Subcutaneous abdominal adipose tissue (tissue), 5 donors: ENCODE measurements around the gene GJD2.

Experiments
- H3K27ac ChIP-seq: one replicate; pipeline ENCODE4 v1.7.0; 2013; ENCODE audit warnings: low read depth, mild to moderate bottlenecking, inconsistent platforms, low read length, moderate library complexity
- H3K27me3 ChIP-seq, 5 donors: one replicate each; pipeline ENCODE4 v1.7.0; 2013; ENCODE audit warnings: low read length in 5 of 5, inconsistent platforms in 1 of 5; ENCODE audit not compliant: control insufficient read depth in 5 of 5, insufficient read depth in 4 of 5
- H3K36me3 ChIP-seq, 5 donors: one replicate each; pipeline ENCODE4 v1.7.0; 2013; ENCODE audit warnings: low read length in 5 of 5; ENCODE audit not compliant: control insufficient read depth in 5 of 5, insufficient read depth in 5 of 5
- H3K4me1 ChIP-seq, 5 donors: one replicate each; pipeline ENCODE4 v1.7.0; 2013; ENCODE audit warnings: low read length in 5 of 5, mild to moderate bottlenecking in 3 of 5, moderate library complexity in 1 of 5; ENCODE audit not compliant: control insufficient read depth in 5 of 5, insufficient read depth in 5 of 5
- H3K4me3 ChIP-seq, 5 donors: one replicate each; pipeline ENCODE4 v1.7.0; 2013; ENCODE audit warnings: low read length in 5 of 5, low read depth in 1 of 5
- H3K9ac ChIP-seq, 5 donors: one replicate each; pipeline ENCODE4 v1.7.0; 2013; ENCODE audit warnings: low read length in 5 of 5, mild to moderate bottlenecking in 4 of 5, moderate library complexity in 3 of 5
- H3K9me3 ChIP-seq, 5 donors: one replicate each; pipeline ENCODE4 v1.7.0; 2013; ENCODE audit warnings: low read length in 5 of 5; ENCODE audit not compliant: control insufficient read depth in 5 of 5
- donor health status: healthy.
- donor health status: healthy.
- donor health status: healthy.
- donor health status: healthy.
- donor health status: healthy.

The GJD2 gene

GRCh38 chr15:34793901-34794300, 39.1 kb upstream of the GJD2 start:
- Histone ChIP-seq H3K36me3 (no peaks in the 10 kb centered on the region), H3K4me3 (no peak overlapping the region), H3K9ac (no peak overlapping the region), H3K27ac (no peak overlapping the region), H3K9me3 (no peaks in the 10 kb centered on the region), H3K4me1 (peaks cover 0 to 7% (median 5%) of the 10 kb centered on the region in 5 donors), H3K27me3 (peaks cover 18 to 44% (median 40%) of the 10 kb centered on the region in 5 donors)

GRCh38 chr15:34793071-34793470, 38.3 kb upstream of the GJD2 start:
- no peaks in the 10 kb centered on the region for H3K9me3 ChIP-seq
- peaks cover 0 to 7% (median 5%) of the 10 kb centered on the region in 5 donors for H3K4me1 ChIP-seq
- H3K27ac ChIP-seq: no peak overlapping the region
- H3K4me3 ChIP-seq: no peak overlapping the region
- H3K9ac ChIP-seq: no peak overlapping the region
- H3K27me3 ChIP-seq: peaks cover 18 to 44% (median 36%) of the 10 kb centered on the region in 5 donors
- H3K36me3 ChIP-seq: no peaks in the 10 kb centered on the region

- Histone ChIP-seq H3K27ac (no peak overlapping the region), H3K9ac (no peak overlapping the region), H3K4me1 (peaks cover 0 to 7% (median 5%) of the 10 kb centered on the region in 5 donors), H3K36me3 (no peaks in the 10 kb centered on the region), H3K9me3 (no peaks in the 10 kb centered on the region), H3K27me3 (peaks cover 18 to 44% (median 30%) of the 10 kb centered on the region in 5 donors), H3K4me3 (no peak overlapping the region)
Observed at GRCh38 chr15:34791701-34792100, 36.9 kb upstream of the GJD2 start.

DNA sequence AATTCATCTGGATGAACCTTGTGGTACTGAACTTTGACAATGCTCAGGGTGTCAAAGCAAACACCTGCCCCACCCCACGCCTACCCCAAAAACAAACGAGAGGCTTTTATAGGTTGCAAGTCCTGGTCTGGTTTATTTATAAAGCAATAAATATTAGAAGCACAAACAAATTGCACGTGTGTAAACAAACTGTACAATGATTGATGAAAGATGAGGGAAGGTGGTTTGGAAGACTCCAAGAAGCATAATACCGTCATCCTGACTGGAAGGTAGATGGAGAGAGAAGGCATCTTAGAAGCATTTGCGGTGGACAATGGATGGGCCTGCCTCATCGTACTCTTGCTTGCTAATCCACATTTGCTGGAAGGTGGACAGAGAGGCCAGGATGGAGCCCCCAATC, 35.3 kb upstream of the GJD2 start:
- no peak overlapping the region for H3K9ac ChIP-seq
- H3K36me3 ChIP-seq: no peaks in the 10 kb centered on the region
- no peak overlapping the region for H3K4me3 ChIP-seq
- H3K27ac ChIP-seq: no peak overlapping the region
- H3K9me3 ChIP-seq: no peaks in the 10 kb centered on the region
- peaks cover 10 to 32% (median 23%) of the 10 kb centered on the region in 5 donors for H3K27me3 ChIP-seq
- H3K4me1 ChIP-seq: peaks cover 0 to 5% (median 4%) of the 10 kb centered on the region in 5 donors

DNA sequence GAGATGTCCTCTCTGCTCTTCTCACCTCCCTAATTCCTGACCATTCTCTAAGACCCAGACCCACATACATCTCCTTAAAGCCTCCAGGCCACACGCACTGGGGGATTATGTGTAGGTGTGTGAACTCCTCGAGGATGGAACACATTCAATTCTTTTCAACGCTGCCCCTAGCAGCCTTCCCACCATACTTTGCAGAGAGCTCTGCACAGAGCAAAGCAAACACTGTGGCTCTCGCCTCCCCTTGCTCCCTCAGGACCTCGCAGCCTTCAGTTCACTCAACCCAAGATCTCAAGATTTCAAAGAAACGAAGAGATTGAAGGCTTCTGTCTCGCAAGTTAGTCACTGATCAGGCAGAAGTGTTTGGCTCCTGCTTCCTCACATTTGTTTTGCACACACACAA, 34.5 kb upstream of the GJD2 start:
- Histone ChIP-seq H3K4me3 (no peak overlapping the region), H3K9ac (no peak overlapping the region), H3K36me3 (no peaks in the 10 kb centered on the region), H3K27ac (no peak overlapping the region), H3K4me1 (no peaks in the 10 kb centered on the region), H3K27me3 (peaks cover 5 to 24% (median 20%) of the 10 kb centered on the region in 5 donors), H3K9me3 (no peaks in the 10 kb centered on the region)

DNA sequence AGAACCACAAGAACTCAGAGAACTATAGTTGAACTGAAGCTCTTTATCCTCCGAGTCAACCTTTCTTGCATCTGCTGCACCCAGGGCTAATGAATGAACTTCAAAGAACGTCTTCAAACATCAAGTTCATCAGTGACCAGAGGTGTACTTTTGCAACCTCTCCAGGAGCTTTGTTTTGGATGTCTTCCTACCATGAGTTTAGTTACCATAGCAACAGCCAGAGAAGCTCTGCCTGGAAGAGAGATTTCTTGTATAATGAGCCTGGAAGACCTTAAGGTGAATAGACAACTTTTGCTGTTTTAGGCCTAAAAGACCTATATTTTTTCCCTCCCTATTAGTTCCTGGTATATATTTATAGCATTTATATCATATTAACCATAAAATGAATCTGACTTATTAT, 31.4 kb upstream of the GJD2 start:
- H3K4me1 ChIP-seq: no peaks in the 10 kb centered on the region
- H3K36me3 ChIP-seq: no peaks in the 10 kb centered on the region
- H3K4me3 ChIP-seq: no peak overlapping the region
- H3K27ac ChIP-seq: no peak overlapping the region
- peaks cover 0 to 3% (median 0%) of the 10 kb centered on the region in 5 donors for H3K27me3 ChIP-seq
- peaks cover 0 to under 1% (median 0%) of the 10 kb centered on the region in 5 donors for H3K9me3 ChIP-seq
- no peak overlapping the region for H3K9ac ChIP-seq

DNA sequence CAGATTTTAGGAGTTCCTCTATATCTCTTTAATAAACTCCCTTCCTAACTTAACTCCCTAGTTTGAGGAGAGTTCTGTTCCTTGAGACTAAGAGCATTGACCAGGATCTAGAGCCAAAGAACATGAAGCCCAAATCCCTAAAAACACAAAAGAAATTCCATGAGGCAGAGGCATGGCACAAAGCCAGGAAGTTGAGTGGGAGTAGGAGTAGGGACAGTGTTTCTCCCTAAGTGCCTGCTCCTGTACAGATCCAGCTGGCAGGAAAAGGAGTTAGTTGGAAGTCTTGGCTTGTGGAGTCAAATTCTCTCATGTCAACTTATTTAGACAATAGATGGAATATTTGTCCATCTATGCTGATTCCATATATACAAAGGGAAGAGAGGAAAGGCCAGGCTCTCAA, 29.2 kb upstream of the GJD2 start:
- Histone ChIP-seq H3K36me3 (no peaks in the 10 kb centered on the region), H3K4me1 (no peaks in the 10 kb centered on the region), H3K27ac (no peak overlapping the region), H3K27me3 (peaks cover 0 to 3% (median 0%) of the 10 kb centered on the region in 5 donors), H3K9me3 (peaks cover 0 to 10% (median 0%) of the 10 kb centered on the region in 5 donors), H3K9ac (no peak overlapping the region), H3K4me3 (no peak overlapping the region)

DNA sequence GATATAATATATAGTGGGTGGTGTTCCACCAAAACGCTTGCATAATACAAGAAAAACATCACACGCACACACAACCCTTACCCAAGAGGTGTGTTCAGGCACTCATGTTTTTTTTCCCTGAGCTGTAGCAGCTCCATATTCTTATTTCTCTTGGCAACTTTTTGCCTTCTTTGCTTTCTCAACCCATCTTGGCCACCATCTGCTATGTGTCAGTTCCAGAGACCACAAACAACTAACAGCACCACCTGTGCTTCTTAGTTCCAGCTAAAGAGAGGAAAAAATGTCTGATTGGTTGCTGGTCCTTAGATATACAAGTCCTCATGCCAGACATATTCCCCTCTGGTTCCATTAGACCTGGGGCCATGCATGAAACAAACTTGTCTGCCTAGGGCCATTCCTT, 28.6 kb upstream of the GJD2 start:
- Histone ChIP-seq H3K9ac (no peak overlapping the region), H3K4me3 (no peak overlapping the region), H3K27ac (no peak overlapping the region), H3K4me1 (no peaks in the 10 kb centered on the region), H3K9me3 (peaks cover 0 to 10% (median 0%) of the 10 kb centered on the region in 5 donors), H3K27me3 (peaks cover 0 to 3% (median 0%) of the 10 kb centered on the region in 5 donors), H3K36me3 (no peaks in the 10 kb centered on the region)

DNA sequence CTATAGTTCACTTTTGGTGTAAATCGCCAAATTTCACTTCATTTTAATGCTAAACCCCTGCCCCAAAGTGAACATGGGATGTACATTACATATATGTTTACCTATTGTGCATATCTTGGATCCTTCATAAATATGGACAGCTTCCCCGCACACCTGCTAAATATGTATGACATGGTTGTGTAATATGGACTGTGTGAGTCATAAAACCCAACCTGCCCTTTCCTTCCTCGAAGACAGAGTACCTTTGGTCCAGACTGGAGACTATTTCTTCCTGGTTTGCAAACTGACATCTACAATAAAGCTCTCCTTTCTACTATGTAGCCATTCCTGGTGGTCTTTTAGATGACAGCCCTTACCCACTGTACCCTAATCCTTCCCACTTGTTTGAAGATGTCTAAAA, 28.1 kb upstream of the GJD2 start:
- Histone ChIP-seq H3K9ac (no peak overlapping the region), H3K4me3 (no peak overlapping the region), H3K27me3 (peaks cover 0 to 3% (median 0%) of the 10 kb centered on the region in 5 donors), H3K9me3 (peaks cover 0 to 10% (median 0%) of the 10 kb centered on the region in 5 donors), H3K4me1 (no peaks in the 10 kb centered on the region), H3K36me3 (no peaks in the 10 kb centered on the region), H3K27ac (no peak overlapping the region)

DNA sequence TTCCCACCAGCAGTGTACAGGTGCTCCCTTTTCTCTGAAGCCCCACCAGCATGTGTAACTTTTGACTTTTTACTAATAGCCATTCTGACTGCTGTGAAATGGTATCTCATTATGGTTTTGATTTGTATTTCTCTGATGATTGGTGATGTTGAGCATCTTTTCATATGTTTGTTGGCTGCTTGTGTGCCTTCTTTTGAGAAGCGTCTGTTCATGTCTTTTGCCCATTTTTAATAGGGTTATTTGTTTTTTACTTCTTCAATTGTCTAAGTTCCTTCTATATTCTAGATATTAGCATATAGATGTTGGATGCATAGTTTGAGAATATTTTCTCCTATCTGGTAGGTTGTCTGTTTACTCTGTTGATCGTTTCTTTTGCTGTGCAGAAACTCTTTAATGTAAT, 25.9 kb upstream of the GJD2 start:
- no peaks in the 10 kb centered on the region for H3K36me3 ChIP-seq
- H3K9me3 ChIP-seq: peaks cover 0 to 10% (median 0%) of the 10 kb centered on the region in 5 donors
- H3K4me1 ChIP-seq: no peaks in the 10 kb centered on the region
- peaks cover 0 to 3% (median 0%) of the 10 kb centered on the region in 5 donors for H3K27me3 ChIP-seq
- no peak overlapping the region for H3K4me3 ChIP-seq
- H3K9ac ChIP-seq: no peak overlapping the region
- H3K27ac ChIP-seq: no peak overlapping the region
